ENCODE results near the gene TOE1. TPM values are rescaled to one million over a fixed set of nuclear protein-coding genes. Genes with fewer than 3 reads are reported as not detected.
"Not testable (repeated sequence)": the region's sequence is repeated elsewhere in the genome, so short reads cannot be mapped to it uniquely, and the experiment has no call there.

The TOE1 gene
- total and polyA plus RNA-seq, 12 donors, result 3.3 to 17.7 (median 10.1) TPM

- Histone ChIP-seq H3K4me3 (no peak overlapping the region), H3K27me3 (no peaks in the 10 kb centered on the region), H3K27ac (no peak overlapping the region), H3K4me1 (replicated peaks in 1 of 2) (peaks cover 3 to 15% of the 10 kb centered on the region in 2 donors), H3K36me3 (replicated peaks in 1 of 2) (no peaks in the 10 kb centered on the region), H3K9me3 (replicated peaks in 1 of 3) (no peaks in the 10 kb centered on the region)
- no peak for DNase-seq
- WGBS, 4 donors, result 75 to 89% (median 84%) methylated on average over 4 of the region's 4 CpGs
- TF ChIP-seq POLR2A (IDR thresholded peaks at IDR 0.05), result no peak
- intact Hi-C loops (cut with DNase I), result loop anchor here (5.0 kb wide), 2 partner anchors 141 to 216 kb away; no protein-coding TSS in a partner anchor
These were observed 16.2 kb downstream of the TOE1 start for GRCh38 chr1:45356186-45356585.

GRCh38 chr1:45359882-45360513 is 20.0 kb downstream of the TOE1 start:
- peak; percentile 66 to 90 (median 76) for DNase-seq
- intact Hi-C loops (cut with DNase I), result loop anchor here (5.0 kb wide), 3 partner anchors 132 to 212 kb away; partner anchors contain the start of gene TESK2 (in 1 of the 2)
- WGBS, 4 donors, result 12 to 18% (median 16%) methylated on average over 7 of the region's 7 CpGs

GRCh38 chr1:45360981-45361380 is 21.0 kb downstream of the TOE1 start:
- intact Hi-C loops (cut with DNase I), result loop anchor here in 1 of 2 donors (5.0 kb wide), 1 partner anchor 131 kb away; the partner anchor contains the start of gene TESK2
- 42 to 57% (median 53%) methylated on average over 7 of the region's 7 CpGs for WGBS, 4 donors

More at GRCh38 chr1:45359882-45360513, 20.0 kb downstream of the TOE1 start:
- TF ChIP-seq CTCF (IDR thresholded peaks at IDR 0.05) (peak; percentile 69 to 91 (median 76)), POLR2A (IDR thresholded peaks at IDR 0.05) (no peak)
- Histone ChIP-seq H3K4me1 (replicated peaks in 1 of 2) (peaks cover 3 to 20% of the 10 kb centered on the region in 2 donors), H3K9me3 (replicated peaks in 1 of 3) (no peaks in the 10 kb centered on the region), H3K36me3 (replicated peaks in 1 of 2) (no peaks in the 10 kb centered on the region), H3K4me3 (no peak overlapping the region), H3K27me3 (no peaks in the 10 kb centered on the region), H3K27ac (peak overlapping the region in 2 of 5 donors; percentile 67 to 68)

GRCh38 chr1:45364294-45364693 is 24.3 kb downstream of the TOE1 start:
- WGBS, 4 donors, result 96 to 98% (median 97%) methylated on average over 2 of the region's 2 CpGs
- intact Hi-C loops (cut with DNase I), result loop anchor here in 1 of 2 donors (5.0 kb wide), 1 partner anchor 128 kb away; the partner anchor contains the start of gene TESK2
- no peaks in the 10 kb centered on the region for H3K27me3 ChIP-seq
- no peak for DNase-seq
- no peak overlapping the region for H3K4me3 ChIP-seq
- no peaks in the 10 kb centered on the region for H3K36me3 ChIP-seq (replicated peaks in 1 of 2)
- peaks cover 3 to 20% of the 10 kb centered on the region in 2 donors for H3K4me1 ChIP-seq (replicated peaks in 1 of 2)
- TF ChIP-seq CTCF (IDR thresholded peaks at IDR 0.05) (no peak), POLR2A (IDR thresholded peaks at IDR 0.05) (no peak)
- no peak overlapping the region for H3K27ac ChIP-seq
- H3K9me3 ChIP-seq (replicated peaks in 1 of 3), result no peaks in the 10 kb centered on the region

More at GRCh38 chr1:45360981-45361380, 21.0 kb downstream of the TOE1 start:
- H3K27me3 ChIP-seq; H3K36me3 ChIP-seq (replicated peaks in 1 of 2); H3K9me3 ChIP-seq (replicated peaks in 1 of 3): not testable (repeated sequence)
- TF ChIP-seq CTCF (IDR thresholded peaks at IDR 0.05) (peak in 4 of 6 experiments; percentile 8 to 32 (median 28)), POLR2A (IDR thresholded peaks at IDR 0.05) (peak in 1 of 2 donors; percentile 9)
- Histone ChIP-seq H3K27ac (peak overlapping the region in 3 of 5 donors; percentile 40 to 68 (median 67)), H3K4me3 (peak overlapping the region in 1 of 4 donors; percentile 37), H3K4me1 (replicated peaks in 1 of 2) (peaks cover 3 to 20% of the 10 kb centered on the region in 2 donors)
- peak in 6 of 7 donors; percentile 48 to 72 (median 54) for DNase-seq

All from adrenal gland (tissue), 12 donors.